DMS153 treated with DMSO at 0.1 percent for 48 hours (cell line): Measurements from ENCODE around the gene CST6.

Source experiments
- DNase-seq: peaks from one replicate; lab custom pipeline; 2025; ENCODE audit not compliant: unreplicated experiment; lab: John Stamatoyannopoulos, UW

The CST6 gene

GRCh38 chr11:66045177-66045639 is 33.4 kb downstream of the CST6 start:
- peak; percentile 72 for DNase-seq

- DNase-seq, result no peak
Observed at GRCh38 chr11:66046901-66047300, 35.1 kb downstream of the CST6 start.

GRCh38 chr11:66047541-66048365 is 35.9 kb downstream of the CST6 start:
- no peak for DNase-seq

GRCh38 chr11:66048547-66049323 is 36.9 kb downstream of the CST6 start, which contains the start of gene GAL3ST3:
TSS of gene GAL3ST3 (minus strand) at chr11:66049161. CDS start at chr11:66045415, 3,746 bp downstream.
- DNase-seq, result no peak

- no peak for DNase-seq
Observed at GRCh38 chr11:66050581-66051231, 38.9 kb downstream of the CST6 start.

- no peak for DNase-seq
Observed at GRCh38 chr11:66051371-66051765, 39.6 kb downstream of the CST6 start.

- peak; percentile 96 for DNase-seq
Observed at GRCh38 chr11:66051766-66052663, 40.2 kb downstream of the CST6 start, which contains the start of gene SF3B2. TSS of gene SF3B2 (plus strand) at chr11:66052364. CDS start at chr11:66052385, 21 bp downstream.

- DNase-seq, result no peak
Observed at GRCh38 chr11:66052664-66052982, 40.8 kb downstream of the CST6 start.

- DNase-seq, result no peak
Observed at GRCh38 chr11:66055021-66055420, 43.2 kb downstream of the CST6 start.

- DNase-seq, result no peak
Observed at GRCh38 chr11:66056501-66056900, 44.7 kb downstream of the CST6 start.

- no peak for DNase-seq
Observed at GRCh38 chr11:66059966-66060680, 48.3 kb downstream of the CST6 start.

GRCh38 chr11:66061268-66061667 is 49.5 kb downstream of the CST6 start:
- no peak for DNase-seq

- no peak for DNase-seq
Observed at GRCh38 chr11:66062408-66062807, 50.6 kb downstream of the CST6 start.
